A549 (cell line): Measurements from ENCODE around the gene UTP14C.

Source experiments
- CTCF ChIP-seq: fragments of >200 bp; sonication (Bioruptor Twin); formaldehyde crosslinking; IDR thresholded peaks from 3 replicates; pipeline ENCODE4 v1.5.1; 2016
- EP300 ChIP-seq, 2 experiments: fragments of >200 bp; sonication (Bioruptor Twin); formaldehyde crosslinking; IDR thresholded peaks; 2 replicates in 1 of 2; 3 replicates in 1 of 2; pipeline ENCODE4 v1.6.1; 2016 to 2017
- FOSB ChIP-seq: fragments of 250-450 bp; sonication (Bioruptor Pico); IDR thresholded peaks from 2 replicates; pipeline ENCODE4 v1.5.0; 2020; ENCODE audit warnings: mild to moderate bottlenecking, moderate library complexity
- JUNB ChIP-seq: fragments of >200 bp; sonication (Bioruptor Twin); formaldehyde crosslinking; IDR thresholded peaks from 2 replicates; pipeline ENCODE4 v1.6.1; 2016
- KDM5A ChIP-seq: fragments of 200-600 bp; sonication (generic); IDR thresholded peaks from 2 replicates; pipeline ENCODE4 v1.6.1; 2016; ENCODE audit warnings: antibody characterized with exemption, mild to moderate bottlenecking
- SREBF2 ChIP-seq: fragments of 450-650 bp; IDR thresholded peaks from 2 replicates; pipeline ENCODE4 v1.6.1; 2014; ENCODE audit warnings: mild to moderate bottlenecking, moderate library complexity
- USF2 ChIP-seq: fragments of 450-650 bp; IDR thresholded peaks from 2 replicates; pipeline ENCODE4 v1.6.1; 2014; ENCODE audit warnings: antibody characterized with exemption

- TF ChIP-seq JUNB (no peak), SREBF2 (no peak), CTCF (no peak), EP300 (IDR thresholded peaks at IDR 0.05) (no peak), FOSB (CRISPR knock-in tag) (no peak), KDM5A (no peak), USF2 (no peak)
Measured at GRCh38 chr13:51988988-51989618, 35.4 kb upstream of the UTP14C start.
